Gastrocnemius medialis (tissue), 4 donors: Measurements from ENCODE around the gene KCNC2. TPM values are rescaled to one million over a fixed set of nuclear protein-coding genes. Genes with fewer than 3 reads are reported as not detected.

Source experiments
- ATAC-seq, 2 donors: fragments of 150-250 bp; one replicate each; pipeline ENCODE4 v1.9.1; 2016
- DNase-seq, 2 donors: peaks; one replicate each; pipeline ENCODE4 v3.0.0-alpha.2; 2019
- H3K27ac ChIP-seq, 4 donors: fragments of 200-600 bp; sonication (generic); 1 replicate in 1 of 4; 2 replicates in 3 of 4; pipeline ENCODE4 v1.5.1; 2016 to 2018; ENCODE audit warnings: mild to moderate bottlenecking in 2 of 4, moderate library complexity in 1 of 4
- H3K27me3 ChIP-seq, 3 donors: fragments of 200-600 bp; sonication (generic) in 2 of 3; 1 replicate in 1 of 3; 2 replicates in 2 of 3; pipeline versions ENCODE4 v1.5.1 to v1.6.0; 2016 to 2019; ENCODE audit warnings: mild to moderate bottlenecking in 1 of 3, moderate library complexity in 1 of 3
- H3K36me3 ChIP-seq, 2 donors: fragments of 200-600 bp; sonication (generic) in 1 of 2; one replicate each; pipeline ENCODE4 v1.5.1; 2017 to 2018
- H3K4me1 ChIP-seq, 2 donors: fragments of 200-600 bp; sonication (generic) in 1 of 2; one replicate each; pipeline ENCODE4 v1.5.1; 2016 to 2017; ENCODE audit warnings: mild to moderate bottlenecking in 2 of 2
- H3K4me3 ChIP-seq, 4 donors: fragments of 200-600 bp; sonication (generic) in 3 of 4; 1 replicate in 1 of 4; 2 replicates in 3 of 4; pipeline ENCODE4 v1.5.1; 2016 to 2019; ENCODE audit warnings: mild to moderate bottlenecking in 2 of 4
- H3K9me3 ChIP-seq, 3 donors: fragments of 200-600 bp; sonication (generic) in 2 of 3; 1 replicate in 1 of 3; 2 replicates in 2 of 3; pipeline ENCODE4 v1.5.1; 2016 to 2019
- CTCF ChIP-seq, 5 experiments: fragments of 450-650 bp in 3 of 5; fragments of 200-600 bp in 2 of 5; sonication (generic) in 2 of 5; IDR thresholded peaks in 4 of 5; conservative IDR thresholded peaks in 1 of 5; 1 replicate in 4 of 5; 2 replicates in 1 of 5; pipeline ENCODE4 v1.5.1; 2016 to 2019; ENCODE audit warnings: antibody characterized with exemption in 5 of 5, mild to moderate bottlenecking in 3 of 5, moderate library complexity in 3 of 5
- POLR2A ChIP-seq, 2 donors: fragments of 450-650 bp; IDR thresholded peaks; one replicate each; pipeline ENCODE4 v1.6.1; 2017; ENCODE audit warnings: antibody characterized with exemption in 2 of 2, mild to moderate bottlenecking in 2 of 2, moderate library complexity in 2 of 2
- in situ Hi-C, 4 donors: fragments of 200-750 bp; cut with MboI; loops; one replicate each; pipeline versions ENCODE4 v1.15.0 to v1.8.0; 2017; ENCODE audit warnings: low sequenced_read_pairs in 4 of 4
- intact Hi-C: fragments of 100-400 bp; cut with DNase I; formaldehyde crosslinking; loops from one replicate; pipeline ENCODE4 v1.15.1; 2023; ENCODE audit warnings: low total_unique reads
- total RNA-seq, 4 donors: library from RNA; depleted of rRNA; stranded (reverse); fragments of >200 nt; gene quantifications; one replicate each; pipeline versions ENCODE4 v1.1.0 to v1.2.3, GENCODE V29; 2016

The KCNC2 gene
- total RNA-seq, 4 donors from 2014 or later, result not detected

- Histone ChIP-seq H3K9me3 (no peaks in the 10 kb centered on the region), H3K4me3 (no peak overlapping the region), H3K36me3 (no peaks in the 10 kb centered on the region), H3K27ac (no peak overlapping the region), H3K4me1 (no peaks in the 10 kb centered on the region), H3K27me3 (no peaks in the 10 kb centered on the region)
- no peak for TF ChIP-seq CTCF (IDR thresholded peaks at IDR 0.05 in 4 of 5, conservative IDR thresholded peaks at IDR 0.05 in 1 of 5)
- TF ChIP-seq POLR2A (IDR thresholded peaks at IDR 0.05), result no peak
- intact Hi-C loops, result no loop called here
- in situ Hi-C loops, result no loop called here
- ATAC-seq, result no peak
- DNase-seq, result no peak
Observed at GRCh38 chr12:75041472-75041871, 168.2 kb downstream of the KCNC2 start.

- Histone ChIP-seq H3K4me3 (no peak overlapping the region), H3K4me1 (no peaks in the 10 kb centered on the region), H3K27ac (no peak overlapping the region), H3K9me3 (peaks cover 0 to 11% (median 3%) of the 10 kb centered on the region in 3 donors), H3K27me3 (no peaks in the 10 kb centered on the region), H3K36me3 (no peaks in the 10 kb centered on the region)
- DNase-seq, result no peak
- ATAC-seq, result no peak
- no peak for TF ChIP-seq CTCF (IDR thresholded peaks at IDR 0.05 in 4 of 5, conservative IDR thresholded peaks at IDR 0.05 in 1 of 5)
- intact Hi-C loops (no loop called here), in situ Hi-C loops (no loop called here)
Observed at GRCh38 chr12:75020068-75020557, 189.5 kb downstream of the KCNC2 start.

GRCh38 chr12:75011120-75011519, 198.5 kb downstream of the KCNC2 start:
- Histone ChIP-seq H3K36me3 (no peaks in the 10 kb centered on the region), H3K27ac (no peak overlapping the region), H3K9me3 (no peaks in the 10 kb centered on the region), H3K4me3 (no peak overlapping the region), H3K4me1 (no peaks in the 10 kb centered on the region), H3K27me3 (no peaks in the 10 kb centered on the region)
- intact Hi-C loops, result no loop called here
- no peak for TF ChIP-seq CTCF (IDR thresholded peaks at IDR 0.05 in 4 of 5, conservative IDR thresholded peaks at IDR 0.05 in 1 of 5)
- TF ChIP-seq POLR2A (IDR thresholded peaks at IDR 0.05), result no peak
- no peak for ATAC-seq
- DNase-seq, result no peak
- in situ Hi-C loops, result no loop called here

- DNase-seq, result no peak
- H3K27me3 ChIP-seq, result no peaks in the 10 kb centered on the region
- H3K36me3 ChIP-seq, result no peaks in the 10 kb centered on the region
- no peak for ATAC-seq
- no peaks in the 10 kb centered on the region for H3K4me1 ChIP-seq
- intact Hi-C loops, result no loop called here
- H3K4me3 ChIP-seq, result no peak overlapping the region
- H3K27ac ChIP-seq, result no peak overlapping the region
- TF ChIP-seq POLR2A (IDR thresholded peaks at IDR 0.05) (no peak), CTCF (IDR thresholded peaks at IDR 0.05 in 4 of 5, conservative IDR thresholded peaks at IDR 0.05 in 1 of 5) (no peak)
- no peaks in the 10 kb centered on the region for H3K9me3 ChIP-seq
- in situ Hi-C loops, result no loop called here
Observed at GRCh38 chr12:75007133-75007532, 202.5 kb downstream of the KCNC2 start.

- DNase-seq (no peak), ATAC-seq (no peak)
- H3K36me3 ChIP-seq, result no peaks in the 10 kb centered on the region
- no peak for TF ChIP-seq POLR2A (IDR thresholded peaks at IDR 0.05)
- TF ChIP-seq CTCF (IDR thresholded peaks at IDR 0.05 in 4 of 5, conservative IDR thresholded peaks at IDR 0.05 in 1 of 5), result no peak
- intact Hi-C loops, result no loop called here
- H3K27me3 ChIP-seq, result no peaks in the 10 kb centered on the region
- no peaks in the 10 kb centered on the region for H3K4me1 ChIP-seq
- H3K9me3 ChIP-seq, result no peaks in the 10 kb centered on the region
- in situ Hi-C loops, result no loop called here
- no peak overlapping the region for H3K4me3 ChIP-seq
- no peak overlapping the region for H3K27ac ChIP-seq
Observed at GRCh38 chr12:75000120-75000519, 209.5 kb downstream of the KCNC2 start.
